Endometrial microvascular endothelial cells (primary cell): ENCODE results near the gene HIBADH. TPM values are rescaled to one million over a fixed set of nuclear protein-coding genes. Genes with fewer than 3 reads are reported as not detected.

Source experiments
- in situ Hi-C: cut with HindIII; loops from 2 replicates; pipeline ENCODE4 v1.10.0; 2017; ENCODE audit warnings: low sequenced_read_pairs, low pct_unique_long_range_greater_than_20kb; ENCODE audit errors: inconsistent ontology term
- total RNA-seq: library from RNA; depleted of rRNA; stranded (reverse); fragments of >200 nt; gene quantifications from one replicate; pipeline ENCODE4 v1.2.3, GENCODE V29; 2015; ENCODE audit errors: inconsistent ontology term

Gene HIBADH
- 46.1 TPM for total RNA-seq

DNA sequence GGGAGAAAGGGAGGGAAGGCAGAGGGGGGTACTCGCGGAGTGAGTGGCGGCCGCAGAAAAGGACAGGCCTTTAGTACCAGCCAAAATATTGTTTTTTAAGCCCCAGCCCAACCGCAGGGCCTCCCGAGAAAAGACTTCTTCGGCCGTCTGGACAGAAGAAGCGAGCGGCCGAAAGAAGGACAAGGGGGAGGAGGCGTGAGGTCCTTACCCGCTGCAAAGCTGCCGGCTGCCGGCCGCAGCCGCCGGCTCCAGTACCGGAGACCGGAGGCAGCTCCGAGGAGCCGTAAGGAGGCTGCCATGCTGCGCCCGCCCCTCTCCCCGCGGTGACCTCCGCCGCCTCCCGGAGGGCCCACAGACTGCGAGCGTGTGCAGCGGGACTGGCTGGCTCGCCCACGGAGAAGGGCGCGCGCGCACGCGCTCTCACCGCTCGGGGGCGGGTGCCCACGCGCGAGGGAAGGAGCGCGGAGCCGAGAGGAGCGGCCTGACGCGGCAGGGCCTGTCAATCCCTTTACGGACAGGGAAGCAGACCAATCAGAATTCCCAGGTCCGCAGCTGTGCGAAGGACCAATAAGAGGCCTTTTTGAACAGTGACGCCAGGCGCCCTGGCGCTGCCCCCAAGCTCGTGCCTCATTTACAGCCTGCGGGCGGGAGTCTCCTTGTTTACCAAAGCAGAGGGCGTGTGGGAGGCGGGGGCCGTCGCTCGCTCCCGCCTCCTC is at the start of gene HIBADH:
Gene HIBADH (minus strand): TSS at position 394 of the 716 bp plus-strand sequence. CDS start 95 bp downstream, at position 299.
- in situ Hi-C loops: no loop called here

DNA sequence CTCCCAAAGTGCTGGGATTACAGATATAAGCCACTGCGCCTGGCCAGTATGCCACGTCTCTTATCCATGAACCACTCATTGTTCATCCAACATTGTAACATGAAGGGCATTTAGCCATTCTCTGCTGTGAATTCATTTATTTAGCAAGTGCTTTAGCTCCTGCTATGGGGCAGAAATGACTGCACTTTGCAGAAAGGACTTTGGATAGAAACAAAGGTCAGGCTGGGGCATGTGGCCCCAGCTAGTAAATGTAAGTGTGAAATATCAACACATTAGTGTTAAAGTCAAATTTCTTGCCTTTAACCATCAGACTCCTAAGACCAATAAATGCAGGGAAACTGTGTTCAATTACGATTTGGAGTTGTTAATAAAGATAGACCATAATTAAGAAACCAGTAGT is 49.5 kb upstream of the HIBADH start:
- in situ Hi-C loops: no loop called here

DNA sequence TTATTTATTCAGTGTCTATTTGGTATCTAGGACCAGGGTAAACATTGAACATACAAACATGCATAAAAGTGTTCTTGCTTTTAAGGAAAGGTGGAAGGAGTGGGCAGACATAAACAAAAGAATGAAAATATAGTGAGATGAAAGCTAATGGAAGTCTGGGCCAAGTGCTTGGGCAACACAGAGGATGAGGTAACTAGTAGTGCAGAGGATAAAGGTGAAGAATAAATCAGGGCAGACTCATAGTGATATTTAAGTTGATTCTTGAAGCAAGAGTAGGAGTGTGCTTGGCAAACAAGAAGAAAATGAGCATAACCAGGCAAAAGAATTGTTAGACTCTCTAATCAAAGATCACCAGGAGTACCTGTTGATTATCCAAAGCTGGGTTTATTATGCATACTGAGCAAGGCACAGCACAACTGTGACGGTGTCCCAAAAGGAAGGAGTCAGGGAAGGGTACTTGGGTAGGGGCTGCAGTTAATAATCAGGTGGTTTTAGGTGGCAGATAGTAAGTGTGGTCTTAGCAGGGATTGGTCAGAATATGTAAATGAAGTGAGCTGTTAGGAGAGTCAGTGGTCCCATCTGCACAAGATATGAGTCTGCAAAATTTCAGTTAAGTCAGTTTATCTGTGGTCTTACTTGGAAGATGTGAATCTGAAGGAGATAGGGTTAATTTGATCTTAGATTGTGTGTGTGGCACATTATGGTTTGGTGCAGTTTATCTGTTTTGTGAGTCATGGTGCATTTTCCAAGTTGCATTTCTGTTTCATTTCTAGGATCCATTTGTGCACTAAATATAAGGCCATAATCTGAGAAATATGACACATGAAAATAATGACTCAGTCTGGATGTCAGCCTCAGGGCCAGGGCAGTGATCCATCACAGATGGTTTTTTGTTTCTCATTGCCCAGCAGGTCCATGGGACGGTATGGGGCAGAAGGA is 46.7 kb upstream of the HIBADH start:
- in situ Hi-C loops: no loop called here

DNA sequence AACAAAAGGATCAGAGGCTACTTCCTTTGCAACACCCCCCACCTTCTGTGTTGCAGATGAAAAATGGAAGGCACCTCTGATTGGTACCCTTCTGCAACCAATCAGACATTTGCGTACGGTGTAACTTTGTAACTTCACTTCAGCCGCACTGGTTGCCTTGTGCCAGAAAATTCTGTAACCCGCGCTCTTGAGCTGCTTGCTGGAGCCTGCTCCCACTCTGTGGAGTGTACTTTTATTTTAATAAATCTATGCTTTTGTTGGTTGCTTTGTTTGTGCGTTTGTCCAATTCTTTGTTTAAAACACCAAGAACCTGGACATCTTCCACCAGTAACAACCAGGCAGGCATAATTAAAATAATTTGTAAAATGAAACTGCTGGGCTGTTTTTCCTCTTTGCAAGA is 45.8 kb upstream of the HIBADH start:
- in situ Hi-C loops: no loop called here

DNA sequence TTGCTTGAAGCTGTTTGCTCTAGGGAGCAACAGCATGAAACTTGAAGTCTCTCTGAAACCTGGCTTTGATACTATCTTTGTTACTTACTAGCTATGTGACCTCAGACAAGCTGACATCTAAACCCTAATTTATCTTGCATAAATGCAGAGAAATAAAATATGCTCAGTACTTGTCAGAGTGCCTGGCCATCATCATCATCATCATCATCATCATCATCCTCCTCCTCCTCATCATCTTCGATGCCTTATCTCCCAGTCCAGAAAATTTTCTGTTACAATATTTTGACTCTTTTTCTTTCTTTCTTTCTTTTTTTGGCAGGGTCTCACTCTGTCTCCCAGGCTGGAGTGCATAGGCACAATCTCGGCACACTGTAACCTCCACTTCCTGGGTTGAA is 42.5 kb upstream of the HIBADH start:
- in situ Hi-C loops: no loop called here

DNA sequence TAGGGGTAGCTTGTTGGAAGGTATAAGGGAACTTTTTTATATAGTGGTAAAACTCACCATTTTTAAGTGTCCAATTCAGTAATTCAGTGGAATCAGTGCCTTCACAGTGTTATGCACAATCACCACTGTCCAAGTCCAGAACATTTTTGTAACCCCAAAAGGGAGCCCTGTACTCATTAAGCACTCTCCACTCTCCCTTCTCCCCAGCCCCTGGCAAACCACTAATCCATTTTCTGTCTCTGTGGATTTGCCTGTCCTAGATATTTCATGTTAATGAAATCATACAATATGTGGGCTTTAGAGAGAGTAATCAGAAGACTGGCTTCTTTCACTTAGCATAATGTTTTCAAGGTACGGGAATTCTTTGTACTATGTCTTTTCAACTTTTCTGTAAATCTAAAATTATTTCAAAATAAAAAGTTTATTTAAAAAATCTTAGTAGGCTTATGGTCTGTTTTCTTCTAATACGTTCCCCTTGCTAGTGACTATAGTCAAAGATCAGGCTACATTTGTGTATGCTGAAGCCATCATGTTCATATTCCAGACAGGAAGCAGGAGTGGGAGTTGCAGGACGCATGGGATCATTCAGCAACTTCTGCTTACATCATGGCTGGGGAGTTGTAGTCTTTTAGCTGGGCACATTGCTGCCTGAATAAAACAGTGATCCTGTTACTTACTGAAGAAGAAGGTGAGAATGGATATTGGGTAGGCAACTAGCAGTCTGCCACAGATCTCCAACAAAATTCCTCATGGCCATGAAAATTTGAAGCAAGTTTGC is 41.9 kb upstream of the HIBADH start:
- in situ Hi-C loops: no loop called here

DNA sequence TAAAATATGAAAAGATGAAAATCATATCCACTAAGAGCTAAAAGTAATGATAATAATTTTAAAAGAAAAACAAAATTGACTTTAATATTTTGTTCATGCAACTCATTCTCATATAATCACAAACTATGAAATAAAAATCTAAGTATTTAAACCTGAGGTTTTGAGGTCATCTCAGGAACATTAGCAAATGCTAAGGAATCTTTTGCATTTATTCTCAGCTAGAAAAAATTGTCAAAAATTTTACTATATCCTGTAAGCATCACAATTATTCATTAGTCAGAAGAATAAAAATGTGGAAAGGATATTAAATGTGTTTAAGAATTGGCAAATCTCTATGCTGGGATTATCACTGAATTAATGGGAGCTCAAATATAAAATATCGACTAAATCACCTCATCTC is 40.5 kb upstream of the HIBADH start:
- in situ Hi-C loops: no loop called here

DNA sequence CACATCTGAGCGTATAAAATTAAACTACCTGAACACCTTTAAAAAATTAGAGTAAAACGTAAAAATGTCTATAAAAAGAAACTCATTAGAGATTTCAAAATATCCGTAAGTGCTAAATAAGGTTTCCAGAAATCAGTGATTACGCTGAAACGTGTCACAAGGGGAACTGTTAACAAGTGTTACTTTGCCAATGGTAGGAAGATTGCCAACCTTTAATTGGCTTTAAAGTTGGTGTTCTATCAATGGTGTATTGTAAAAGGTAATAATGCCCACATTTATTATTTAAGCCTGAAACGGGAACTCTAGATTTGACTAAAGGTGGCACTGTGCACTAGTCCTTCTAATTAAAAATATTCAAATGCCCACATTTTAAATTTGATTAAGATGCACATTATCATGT is 37.8 kb upstream of the HIBADH start:
- in situ Hi-C loops: no loop called here

DNA sequence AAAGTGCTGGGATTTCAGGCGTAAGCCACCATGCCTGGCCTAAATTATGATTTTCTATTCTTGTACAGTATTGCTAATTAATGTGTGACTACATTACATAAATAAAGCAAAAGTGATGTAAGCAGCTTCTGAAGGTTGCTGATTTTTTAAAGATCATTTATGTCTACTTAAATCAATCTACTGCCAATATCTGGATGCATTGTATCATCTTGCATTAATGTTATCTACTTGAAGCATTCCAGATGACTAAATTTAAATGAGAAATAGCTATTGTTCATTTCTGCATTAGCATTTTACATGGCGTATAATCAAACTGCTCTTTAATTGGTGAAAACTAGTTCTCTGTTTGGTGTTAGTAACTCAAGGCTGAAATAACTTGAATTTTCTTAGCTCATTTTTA is 37.1 kb upstream of the HIBADH start:
- in situ Hi-C loops: no loop called here

DNA sequence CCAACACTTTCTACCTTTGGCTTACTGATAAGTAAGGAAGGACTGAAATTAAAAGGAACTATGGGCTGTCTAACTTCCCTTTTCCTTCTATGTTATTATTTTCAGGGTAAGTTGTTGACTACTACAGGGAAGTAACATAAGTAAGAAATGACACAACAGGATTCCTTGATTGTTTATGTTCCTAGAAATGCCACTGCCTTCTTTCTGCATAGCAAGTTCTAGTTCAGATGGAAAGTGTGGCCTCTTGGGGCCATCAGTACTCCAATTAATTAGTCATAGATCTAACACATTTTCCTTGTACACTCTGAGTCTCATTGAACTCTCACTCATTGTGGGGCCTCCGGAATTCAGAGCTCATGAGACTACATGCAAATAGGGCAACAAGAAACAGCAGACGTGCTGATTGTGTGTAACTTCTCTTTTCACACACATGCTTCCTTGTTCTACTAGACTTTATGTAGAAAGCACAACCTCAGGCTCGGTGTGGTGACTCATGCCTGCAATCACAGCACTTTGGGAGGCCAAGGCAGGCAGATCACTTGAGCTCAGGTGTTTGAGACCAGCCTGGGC is 35.3 kb upstream of the HIBADH start:
- in situ Hi-C loops: no loop called here

DNA sequence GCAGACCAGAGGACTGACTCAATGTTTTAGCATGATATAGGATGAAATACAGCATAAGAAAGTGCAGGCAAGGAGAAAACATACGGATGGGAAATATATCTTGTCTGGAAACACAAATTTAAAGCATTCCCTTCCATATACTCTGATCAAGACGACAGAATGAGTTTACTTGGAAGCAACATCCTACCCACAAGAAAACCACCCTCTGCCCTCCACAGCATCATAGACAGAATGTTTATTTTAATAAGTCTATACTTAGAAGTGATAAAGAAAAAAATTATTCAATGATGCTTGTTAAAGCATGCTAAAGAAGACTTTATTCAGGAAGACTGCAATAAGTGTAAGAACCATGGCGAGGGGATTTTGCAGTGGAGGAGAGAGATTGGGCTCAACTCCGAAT is 32.4 kb upstream of the HIBADH start:
- in situ Hi-C loops: no loop called here

DNA sequence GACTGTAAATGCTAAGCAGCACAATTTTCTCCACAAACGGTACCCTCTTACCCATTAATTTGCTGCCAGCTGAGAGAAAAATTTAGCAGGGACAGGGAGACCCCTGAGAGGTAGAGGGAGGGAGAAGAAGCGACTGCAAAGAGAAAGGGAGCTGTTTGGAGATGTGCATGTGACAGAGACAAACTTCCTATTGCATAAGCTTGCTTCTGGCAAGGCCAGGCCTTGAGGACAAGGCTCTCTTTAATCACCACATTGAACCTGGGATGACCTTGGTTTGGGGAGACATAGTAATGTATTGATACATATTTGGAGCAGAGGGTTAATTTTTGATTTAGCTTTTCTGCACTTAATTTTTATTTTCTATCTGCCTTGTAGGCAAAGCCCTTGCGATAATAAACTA is 31.1 kb upstream of the HIBADH start:
- in situ Hi-C loops: no loop called here

DNA sequence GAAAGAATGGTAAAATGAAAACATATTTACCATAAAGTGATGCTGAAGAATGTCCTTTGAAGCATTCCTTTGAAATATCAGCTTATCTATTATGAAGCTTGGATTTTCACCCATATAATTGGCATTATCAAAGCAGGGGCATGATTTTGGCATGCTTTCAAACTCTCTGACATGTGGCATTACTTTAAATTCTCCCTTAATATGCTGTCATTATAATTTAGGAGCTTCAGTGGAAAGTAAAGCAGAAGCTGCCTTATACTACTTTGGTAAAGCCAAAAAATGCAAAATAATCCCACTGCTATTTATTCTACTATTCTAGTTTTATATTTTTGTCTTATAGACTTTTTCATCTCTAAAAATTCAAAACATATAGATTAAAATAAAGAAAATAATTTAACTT is 28.0 kb upstream of the HIBADH start:
- in situ Hi-C loops: no loop called here

DNA sequence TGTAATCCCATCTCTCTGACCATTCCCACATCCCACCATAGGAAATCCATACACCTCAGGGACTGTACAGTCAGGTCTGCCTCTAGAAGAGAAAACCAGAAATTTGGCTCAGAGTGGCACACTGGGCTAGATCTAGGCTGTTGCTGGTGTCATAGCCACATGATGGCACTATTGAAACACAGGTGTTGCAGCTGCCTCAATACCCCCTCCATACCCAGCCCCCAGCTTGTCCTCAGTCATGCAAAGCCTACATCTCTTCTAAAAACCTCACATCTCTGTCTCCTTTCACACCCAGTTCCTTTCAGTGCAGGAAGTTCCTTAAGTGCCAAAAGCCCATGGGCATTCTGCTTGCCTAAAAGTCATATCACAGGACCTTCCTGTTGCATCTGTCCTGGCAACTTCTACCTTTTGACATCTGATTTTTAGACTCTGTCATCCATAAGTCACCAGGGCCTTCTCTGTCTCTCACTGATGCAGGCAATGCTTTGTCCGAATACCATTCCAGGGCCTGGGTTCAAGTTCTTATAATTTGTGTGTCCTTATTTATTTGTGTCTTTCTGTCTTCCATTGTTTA is 27.0 kb upstream of the HIBADH start:
- in situ Hi-C loops: no loop called here

DNA sequence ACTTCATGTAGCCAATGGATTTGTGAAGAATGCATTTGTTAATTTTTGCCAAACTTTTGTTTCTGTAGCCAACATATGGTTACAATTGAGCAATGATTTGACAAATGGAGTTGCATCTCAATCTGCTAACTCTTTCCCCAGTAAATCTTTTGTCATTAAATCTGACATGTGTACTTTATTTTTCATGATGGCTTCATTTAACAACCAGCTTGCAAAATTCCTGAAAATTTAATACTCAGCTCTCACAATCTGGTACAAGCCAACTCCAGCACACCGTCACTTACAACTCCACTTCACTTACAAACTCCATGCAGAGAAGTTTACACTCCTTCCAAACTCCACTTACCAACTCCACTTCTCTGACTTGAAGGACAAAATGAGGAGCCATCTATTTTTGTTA is 26.5 kb upstream of the HIBADH start:
- in situ Hi-C loops: no loop called here

DNA sequence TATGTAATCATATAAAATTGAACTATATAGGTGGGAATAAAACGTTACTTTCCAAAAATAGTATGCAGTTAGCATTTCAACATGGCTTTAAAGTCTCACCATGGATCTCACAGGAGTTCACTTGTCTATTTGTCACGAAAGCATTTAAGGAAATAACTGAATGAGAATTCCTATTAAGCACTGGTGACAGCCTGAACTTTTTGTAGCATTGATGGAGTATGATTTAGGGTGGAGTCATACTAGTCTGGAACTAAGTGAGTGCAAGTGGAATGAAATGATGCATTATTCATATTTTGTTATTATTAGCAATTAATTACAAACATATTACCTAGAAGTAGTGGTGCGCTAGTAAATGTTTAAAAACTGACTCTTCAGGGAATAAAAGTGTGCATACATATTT is 26.0 kb upstream of the HIBADH start:
- in situ Hi-C loops: no loop called here

DNA sequence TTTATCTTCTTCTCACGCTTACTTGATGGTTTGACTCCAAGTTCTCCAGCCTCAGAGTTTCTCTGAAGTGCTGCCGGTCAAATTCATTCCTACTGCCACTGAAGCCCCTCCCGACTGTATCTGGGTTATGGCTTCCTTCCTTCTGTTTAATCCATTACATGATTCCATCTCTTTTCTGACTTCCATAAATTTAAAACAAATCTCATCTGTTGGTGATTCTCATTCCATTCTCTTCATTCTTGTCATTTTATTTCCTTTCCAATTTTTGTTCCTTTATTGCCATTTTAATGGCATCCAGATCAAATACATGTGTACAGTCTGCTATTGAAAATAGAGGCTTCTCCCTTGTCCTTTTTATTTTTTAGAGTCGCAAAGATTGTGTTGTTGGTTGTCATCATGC is 25.4 kb upstream of the HIBADH start:
- in situ Hi-C loops: no loop called here

DNA sequence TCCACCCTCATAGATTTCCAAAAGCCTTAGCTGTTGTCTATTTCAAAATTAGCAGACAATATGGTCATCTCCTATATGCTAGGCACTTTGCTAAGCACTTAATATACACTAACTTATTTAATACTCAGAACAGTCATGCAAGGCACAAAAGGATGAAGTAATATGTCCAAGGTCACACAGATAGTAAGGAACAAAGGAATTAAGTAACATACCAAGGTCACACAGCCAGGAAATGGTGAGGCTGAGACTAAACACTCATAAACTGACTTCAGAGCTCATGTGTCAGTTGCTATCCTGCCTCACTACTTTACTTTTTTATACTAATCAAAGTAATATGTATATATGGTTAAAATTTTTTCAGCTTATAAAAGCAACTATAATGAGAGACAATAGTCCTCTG is 23.6 kb upstream of the HIBADH start:
- in situ Hi-C loops: no loop called here

DNA sequence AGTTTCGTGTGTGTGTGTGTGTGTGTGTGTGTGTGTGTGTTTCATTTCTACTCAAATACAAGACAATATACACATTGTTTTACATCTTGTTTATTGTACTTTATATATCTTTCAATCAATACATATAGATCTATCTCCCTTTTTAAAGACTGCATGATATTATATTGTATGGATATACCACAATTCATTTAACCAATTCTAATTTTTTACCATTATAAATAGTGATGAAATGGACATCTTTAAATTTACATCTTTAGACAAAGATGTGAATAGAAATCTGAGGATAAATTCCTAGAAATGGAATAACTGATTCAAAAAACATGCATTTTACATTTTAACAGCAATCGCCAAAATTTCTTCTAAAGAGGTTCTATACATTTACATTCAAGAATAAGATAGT is 23.2 kb upstream of the HIBADH start:
- in situ Hi-C loops: no loop called here
